NCI-H774 (cell line): ENCODE results near the gene SLC35E2B.
"Not testable (repeated sequence)": the region's sequence is repeated elsewhere in the genome, so short reads cannot be mapped to it uniquely, and the experiment has no call there.

Experiments used
- DNase-seq: peaks from one replicate; lab custom pipeline; 2025; lab: John Stamatoyannopoulos, UW

Gene SLC35E2B

GRCh38 chr1:1639368-1639767, 53.2 kb downstream of the SLC35E2B start:
- not testable (repeated sequence) for DNase-seq

- not testable (repeated sequence) for DNase-seq
Measured at GRCh38 chr1:1638528-1638927, 54.1 kb downstream of the SLC35E2B start.

- not testable (repeated sequence) for DNase-seq
Measured at GRCh38 chr1:1637479-1637875, 55.1 kb downstream of the SLC35E2B start.

- DNase-seq, result not testable (repeated sequence)
Measured at GRCh38 chr1:1636621-1637478, 55.7 kb downstream of the SLC35E2B start.

- DNase-seq, result not testable (repeated sequence)
Measured at GRCh38 chr1:1634613-1635012, 58.0 kb downstream of the SLC35E2B start.

- DNase-seq, result not testable (repeated sequence)
Measured at GRCh38 chr1:1633409-1633808, 59.2 kb downstream of the SLC35E2B start.

GRCh38 chr1:1631782-1632420, 60.7 kb downstream of the SLC35E2B start, which contains the start of gene MMP23B:
Gene MMP23B (plus strand): TSS chr1:1632173. CDS start chr1:1632219, 46 bp downstream.
- no peak for DNase-seq

GRCh38 chr1:1630965-1631781, 61.4 kb downstream of the SLC35E2B start:
- DNase-seq, result no peak

GRCh38 chr1:1630191-1630964, 62.2 kb downstream of the SLC35E2B start:
- no peak for DNase-seq

GRCh38 chr1:1629430-1630190, 63.0 kb downstream of the SLC35E2B start:
- DNase-seq, result no peak

GRCh38 chr1:1628754-1629429, 63.7 kb downstream of the SLC35E2B start:
- no peak for DNase-seq

- no peak for DNase-seq
Measured at GRCh38 chr1:1627829-1628753, 64.5 kb downstream of the SLC35E2B start.

GRCh38 chr1:1627261-1627828, 65.2 kb downstream of the SLC35E2B start:
- DNase-seq, result no peak

- DNase-seq, result no peak
Measured at GRCh38 chr1:1626207-1627141, 66.1 kb downstream of the SLC35E2B start.

- no peak for DNase-seq
Measured at GRCh38 chr1:1625824-1626206, 66.8 kb downstream of the SLC35E2B start.

GRCh38 chr1:1625404-1625775, 67.2 kb downstream of the SLC35E2B start:
- DNase-seq, result no peak
